Small intestine (tissue), 7 donors: ENCODE results near the gene CERS3. TPM values are rescaled to one million over a fixed set of nuclear protein-coding genes. Genes with fewer than 3 reads are reported as not detected.

ENCODE experiments used
- DNase-seq, 2 donors: peaks; one replicate each; pipeline versions ENCODE4 v3.0.0 to v3.0.0-alpha.2; 2013
- FAIRE-seq: peaks from 2 replicates; lab custom pipeline; 2012; peaks lifted over from hg19 to GRCh38; lab: Jason Lieb, UNC
- H3K27ac ChIP-seq, 3 donors: one replicate each; pipeline ENCODE4 v1.5.1; 2013; ENCODE audit warnings: low read length in 2 of 3, mild to moderate bottlenecking in 2 of 3, control low read depth in 1 of 3, inconsistent platforms in 1 of 3, low read depth in 1 of 3, moderate library complexity in 1 of 3
- H3K27me3 ChIP-seq, 3 donors: one replicate each; pipeline ENCODE4 v1.6.1; 2013; ENCODE audit warnings: low read length in 3 of 3, inconsistent platforms in 1 of 3; ENCODE audit not compliant: control insufficient read depth in 3 of 3, insufficient read depth in 3 of 3
- H3K36me3 ChIP-seq, 3 donors: one replicate each; pipeline ENCODE4 v1.6.1; 2013; ENCODE audit warnings: low read length in 3 of 3, inconsistent platforms in 1 of 3, low read depth in 1 of 3, mild to moderate bottlenecking in 1 of 3, moderate library complexity in 1 of 3; ENCODE audit not compliant: control insufficient read depth in 3 of 3, insufficient read depth in 2 of 3
- H3K4me1 ChIP-seq, 3 donors: one replicate each; pipeline ENCODE4 v1.6.1; 2013; ENCODE audit warnings: low read length in 2 of 3, inconsistent platforms in 1 of 3, low read depth in 1 of 3, mild to moderate bottlenecking in 1 of 3, moderate library complexity in 1 of 3; ENCODE audit not compliant: control insufficient read depth in 3 of 3, insufficient read depth in 2 of 3
- H3K4me3 ChIP-seq, 3 donors: one replicate each; pipeline ENCODE4 v1.5.1; 2013; ENCODE audit warnings: low read length in 3 of 3, control low read depth in 1 of 3, inconsistent platforms in 1 of 3, low read depth in 1 of 3, mild to moderate bottlenecking in 1 of 3, moderate library complexity in 1 of 3
- H3K9me3 ChIP-seq, 2 donors: one replicate each; pipeline ENCODE4 v1.6.1; 2013; ENCODE audit warnings: low read depth in 1 of 2, low read length in 1 of 2; ENCODE audit not compliant: control insufficient read depth in 2 of 2, insufficient read depth in 1 of 2
- WGBS, 3 donors: extraction: QIAGEN DNeasy Blood & Tissue Kit; methylation state at CpG; one replicate each; pipeline ENCODE4 v1.1.7; 2013; 5-methylcytosine and 5-hydroxymethylcytosine counted together
- polyA plus RNA-seq, 4 donors: library from polyadenylated mRNA; stranded (reverse) in 3 of 4; unstranded in 1 of 4; fragments of 200-250 nt in 3 of 4; fragments of 120-200 nt in 1 of 4; gene quantifications; one replicate each; pipeline versions ENCODE4 v1.2.1 to v1.2.3, GENCODE V29; 2013
- donor health status: healthy with polysubstance abuse.
- donor health status: control.
- donor health status: control.
- donor health status: Bipolar disorder and iron deficiency.
- donor health status: healthy.

CERS3 gene
- polyA plus RNA-seq, 4 donors = 0.07 TPM; not detected in 2

- 57 to 73% (median 72%) methylated on average over 1 of the region's 1 CpG for WGBS, 3 donors
- Histone ChIP-seq H3K36me3 (no peaks in the 10 kb centered on the region), H3K27ac (no peak overlapping the region), H3K4me1 (no peaks in the 10 kb centered on the region), H3K27me3 (no peaks in the 10 kb centered on the region), H3K9me3 (peaks cover 0 to 2% of the 10 kb centered on the region in 2 donors), H3K4me3 (no peak overlapping the region)
- DNase-seq (no peak), FAIRE-seq (no peak)
Measured at GRCh38 chr15:100525436-100525835, 3.3 kb downstream of the CERS3 start.

- no peak for FAIRE-seq
- peaks cover 0 to 2% of the 10 kb centered on the region in 2 donors for H3K9me3 ChIP-seq
- no peak for DNase-seq
Measured at GRCh38 chr15:100524326-100524725, 4.4 kb downstream of the CERS3 start.

GRCh38 chr15:100521907-100522306, 6.8 kb downstream of the CERS3 start:
- Histone ChIP-seq H3K4me3 (no peak overlapping the region), H3K27me3 (no peaks in the 10 kb centered on the region), H3K27ac (no peak overlapping the region), H3K9me3 (peaks cover 0 to 2% of the 10 kb centered on the region in 2 donors), H3K36me3 (no peaks in the 10 kb centered on the region), H3K4me1 (no peaks in the 10 kb centered on the region)
- WGBS, 3 donors = 91 to 94% (median 91%) methylated on average over 3 of the region's 3 CpGs
- DNase-seq (no peak), FAIRE-seq (no peak)

More at GRCh38 chr15:100524326-100524725, 4.4 kb downstream of the CERS3 start:
- Histone ChIP-seq H3K36me3 (no peaks in the 10 kb centered on the region), H3K4me1 (no peaks in the 10 kb centered on the region), H3K27me3 (no peaks in the 10 kb centered on the region), H3K4me3 (no peak overlapping the region), H3K27ac (no peak overlapping the region)
- WGBS, 3 donors = 40 to 66% (median 48%) methylated on average over 2 of the region's 2 CpGs

- no peaks in the 10 kb centered on the region for H3K36me3 ChIP-seq
- H3K4me1 ChIP-seq = no peaks in the 10 kb centered on the region
- 59 to 70% (median 68%) methylated on average over 6 to 7 of the region's 7 CpGs for WGBS, 3 donors
- DNase-seq (no peak), FAIRE-seq (no peak)
- H3K27ac ChIP-seq = no peak overlapping the region
- no peaks in the 10 kb centered on the region for H3K27me3 ChIP-seq
- H3K9me3 ChIP-seq = peaks cover 0 to 2% of the 10 kb centered on the region in 2 donors
- H3K4me3 ChIP-seq = no peak overlapping the region
Measured at GRCh38 chr15:100520132-100520921, 8.4 kb downstream of the CERS3 start.

GRCh38 chr15:100517846-100518245, 10.9 kb downstream of the CERS3 start:
- Histone ChIP-seq H3K36me3 (no peaks in the 10 kb centered on the region), H3K27ac (no peak overlapping the region), H3K4me3 (no peak overlapping the region), H3K27me3 (no peaks in the 10 kb centered on the region), H3K9me3 (no peaks in the 10 kb centered on the region), H3K4me1 (no peaks in the 10 kb centered on the region)
- DNase-seq (no peak), FAIRE-seq (no peak)
- WGBS, 3 donors = 67 to 76% (median 71%) methylated on average over 3 of the region's 3 CpGs

- H3K4me3 ChIP-seq = no peak overlapping the region
- no peak overlapping the region for H3K27ac ChIP-seq
- 44 to 71% (median 52%) methylated on average over 5 of the region's 5 CpGs for WGBS, 3 donors
- H3K9me3 ChIP-seq = no peaks in the 10 kb centered on the region
- no peaks in the 10 kb centered on the region for H3K4me1 ChIP-seq
- no peak for DNase-seq
- H3K36me3 ChIP-seq = no peaks in the 10 kb centered on the region
- no peaks in the 10 kb centered on the region for H3K27me3 ChIP-seq
- FAIRE-seq = no peak
Measured at GRCh38 chr15:100516643-100517512, 11.9 kb downstream of the CERS3 start.

- Histone ChIP-seq H3K36me3 (no peaks in the 10 kb centered on the region), H3K4me1 (no peaks in the 10 kb centered on the region), H3K9me3 (no peaks in the 10 kb centered on the region), H3K27me3 (no peaks in the 10 kb centered on the region), H3K4me3 (no peak overlapping the region), H3K27ac (no peak overlapping the region)
- DNase-seq (no peak), FAIRE-seq (no peak)
- 49 to 65% (median 59%) methylated on average over 4 of the region's 4 CpGs for WGBS, 3 donors
Measured at GRCh38 chr15:100515758-100516157, 13.0 kb downstream of the CERS3 start.

GRCh38 chr15:100508641-100509300, 20.0 kb downstream of the CERS3 start:
- no peaks in the 10 kb centered on the region for H3K9me3 ChIP-seq
- no peak for FAIRE-seq
- H3K27ac ChIP-seq = no peak overlapping the region
- H3K27me3 ChIP-seq = peaks cover 0 to under 1% (median 0%) of the 10 kb centered on the region in 3 donors
- no peaks in the 10 kb centered on the region for H3K36me3 ChIP-seq
- no peak for DNase-seq
- H3K4me1 ChIP-seq = no peaks in the 10 kb centered on the region
- WGBS, 3 donors = 70 to 74% (median 71%) methylated on average over 7 of the region's 7 CpGs
- H3K4me3 ChIP-seq = no peak overlapping the region
